ENCODE measurements around the gene DMD.
"Not testable (repeated sequence)": the region's sequence is repeated elsewhere in the genome, so short reads cannot be mapped to it uniquely, and the experiment has no call there.

The DMD gene

DNA sequence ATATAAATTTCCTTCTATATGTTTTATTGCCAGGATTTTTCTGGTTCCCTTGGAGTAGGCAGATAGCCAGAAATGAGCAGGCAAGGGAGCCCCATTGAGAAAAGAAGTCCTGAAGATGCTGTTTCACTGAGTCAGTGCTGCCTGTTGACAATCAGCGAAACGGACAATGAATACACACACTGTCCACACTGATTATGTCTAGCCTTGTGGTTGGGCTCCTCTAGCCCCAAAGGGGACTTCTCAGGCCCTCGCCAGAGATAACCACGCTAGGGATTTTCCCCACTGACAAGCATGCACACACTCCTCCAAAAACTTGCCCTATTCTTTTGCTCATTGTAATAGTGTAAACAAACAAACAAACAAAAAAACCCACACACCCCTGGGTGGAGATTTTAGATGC is 369.3 kb downstream of the DMD start:
- DNase-seq: no peak

DNA sequence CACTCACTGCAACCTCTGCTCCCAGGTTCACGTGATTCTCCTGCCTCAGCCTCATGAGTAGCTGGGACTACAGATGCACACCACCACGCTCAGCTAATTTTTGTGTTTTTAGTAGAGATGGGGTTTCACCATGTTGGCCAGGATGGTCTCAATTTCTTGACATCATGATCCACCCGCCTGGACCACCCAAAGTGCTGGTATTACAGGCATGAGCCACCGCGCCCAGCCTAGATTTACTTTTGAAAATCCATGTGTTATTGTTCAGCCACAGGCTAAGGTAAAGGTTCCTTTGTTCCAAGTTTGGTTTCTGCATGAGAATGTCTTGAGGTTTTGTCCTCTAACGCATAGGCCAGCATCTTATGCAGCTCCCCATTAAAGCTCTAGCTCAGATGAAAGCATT is 371.6 kb downstream of the DMD start:
- no peak for DNase-seq

DNA sequence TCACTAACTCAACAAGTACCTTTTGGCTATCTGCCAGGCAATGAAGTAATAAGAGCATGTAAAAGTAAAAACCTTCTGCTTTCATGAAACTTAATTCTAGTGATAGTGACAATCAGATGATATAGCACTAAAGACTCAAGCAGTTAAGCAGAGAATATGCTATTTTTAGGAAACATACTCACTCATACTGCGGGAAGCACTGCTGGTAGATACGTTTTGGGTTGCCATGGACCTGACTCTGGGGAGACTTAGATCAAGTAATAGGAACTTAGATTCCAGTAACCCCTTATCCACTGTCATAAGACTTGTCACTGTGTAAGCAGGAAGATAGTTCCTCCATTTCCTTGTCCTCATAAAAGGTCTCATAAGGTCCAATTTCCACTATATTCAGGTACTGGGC is 386.3 kb downstream of the DMD start:
- no peak for DNase-seq

GRCh38 chrX:32804034-32804433 is 407.3 kb downstream of the DMD start:
- no peak for DNase-seq

DNA sequence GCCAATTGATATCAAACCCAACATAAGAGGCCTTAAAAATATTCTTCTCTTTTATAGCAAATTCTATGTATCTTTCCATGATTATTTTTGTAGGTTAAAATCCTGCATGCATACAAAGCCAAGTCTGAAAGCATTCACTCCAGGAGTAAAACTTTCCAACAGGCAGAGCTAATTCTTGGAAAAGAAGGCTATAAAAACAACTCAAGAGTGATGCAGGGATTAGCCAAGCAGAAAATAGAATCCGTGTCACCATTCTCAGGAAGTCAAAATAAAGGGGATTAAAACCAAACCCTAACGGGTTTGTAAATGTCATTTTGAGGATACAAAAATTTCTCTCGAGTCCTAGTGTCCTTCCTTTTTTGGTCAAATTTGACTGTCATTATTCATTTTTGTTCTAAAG is 412.4 kb downstream of the DMD start:
- no peak for DNase-seq

DNA sequence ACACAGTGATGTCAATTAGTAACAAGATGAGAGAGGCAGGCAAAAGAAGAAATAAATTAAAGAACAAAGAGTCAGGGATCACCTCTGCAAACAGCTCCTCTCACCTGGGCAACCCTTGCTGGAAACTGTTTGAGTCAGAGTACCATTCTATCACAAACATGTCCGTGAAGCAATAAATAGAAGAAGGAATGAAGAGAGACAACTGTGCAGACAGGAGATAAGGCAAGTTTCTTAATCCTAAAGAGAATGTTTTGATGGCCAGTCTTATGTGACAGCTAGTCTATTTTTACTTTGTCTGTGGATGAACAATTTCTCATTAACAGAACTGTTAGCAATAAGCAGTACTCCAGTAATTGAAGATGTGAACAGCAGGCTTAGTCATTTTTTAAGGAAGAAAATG is 422.4 kb downstream of the DMD start:
- no peak for DNase-seq

DNA sequence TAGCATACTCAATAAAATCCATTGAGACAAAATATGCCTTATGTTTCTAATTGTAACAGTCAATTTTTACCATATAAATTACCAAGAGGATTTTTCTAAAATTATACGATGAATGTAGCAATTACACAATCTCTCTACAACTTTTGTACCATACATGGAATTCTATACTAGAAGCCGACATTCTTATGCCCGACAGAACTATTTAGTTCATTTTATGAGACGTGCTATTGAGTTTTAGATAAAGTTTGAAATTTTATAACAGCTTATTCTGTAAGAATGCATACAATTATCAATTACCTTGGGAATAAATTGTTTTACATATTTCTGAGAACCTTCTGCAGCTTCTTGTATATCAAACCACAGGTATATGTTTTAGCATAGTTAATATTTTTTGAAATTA is 431.2 kb downstream of the DMD start:
- DNase-seq: no peak

- no peak for DNase-seq
Measured at GRCh38 chrX:32778965-32779364, 432.4 kb downstream of the DMD start.

DNA sequence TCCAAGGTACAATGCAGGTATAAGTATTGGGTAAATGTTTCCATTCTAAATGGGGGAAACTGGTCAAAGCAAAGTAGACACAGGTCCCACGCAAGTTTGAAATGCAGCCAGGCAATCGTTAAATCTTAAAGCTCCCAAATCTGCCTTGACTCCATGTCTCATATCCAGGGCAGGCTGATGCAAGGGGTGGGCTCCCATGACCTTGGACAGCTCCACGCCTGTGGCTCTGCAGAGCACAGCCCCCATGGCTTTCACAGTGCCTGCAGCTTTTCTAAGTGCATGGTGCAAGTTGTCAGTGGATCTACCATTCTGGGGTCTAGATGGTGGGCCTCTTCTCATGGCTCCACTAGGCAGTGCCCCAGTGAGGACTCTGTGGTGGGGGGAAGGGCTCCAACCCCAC is 436.4 kb downstream of the DMD start:
- DNase-seq: no peak

DNA sequence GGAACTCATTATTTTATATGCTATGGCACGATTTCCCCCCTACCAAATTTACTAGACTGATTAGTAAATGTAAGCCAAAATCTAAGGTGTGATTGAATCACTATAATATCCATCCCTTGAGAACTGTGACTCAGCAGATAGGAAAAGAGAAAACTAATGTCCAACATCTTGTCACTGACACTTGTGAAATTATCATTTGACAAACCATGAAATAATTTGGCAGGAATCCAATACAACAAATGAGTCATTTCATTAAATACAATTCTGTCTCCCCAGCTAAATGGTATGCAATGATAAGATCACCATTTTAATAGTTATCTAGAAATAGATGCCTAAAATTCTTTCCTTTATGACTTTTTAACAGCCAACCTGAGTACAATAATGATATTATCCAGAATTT is 462.3 kb downstream of the DMD start:
- no peak for DNase-seq

DNA sequence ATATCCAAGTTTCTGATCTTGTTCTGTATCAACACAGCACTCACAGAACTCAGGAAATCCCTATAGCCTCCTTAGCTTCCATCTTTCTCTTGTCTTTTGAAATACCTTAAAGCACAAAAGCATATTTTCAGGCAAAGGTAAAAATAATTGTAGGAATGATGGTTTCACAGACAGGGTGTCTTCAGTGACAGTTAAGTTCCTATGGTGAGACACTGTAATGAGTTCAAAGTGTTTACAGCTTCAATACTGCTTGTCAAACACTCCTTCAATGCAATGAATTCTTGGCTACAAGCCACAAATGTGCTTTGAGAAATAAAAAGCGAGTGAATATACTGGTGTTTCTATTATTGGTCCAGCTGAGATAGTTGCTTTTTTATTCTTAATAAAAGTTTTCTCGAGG is 466.0 kb downstream of the DMD start:
- DNase-seq: no peak

- no peak for DNase-seq
Measured at GRCh38 chrX:32744921-32745320, 466.4 kb downstream of the DMD start.

DNA sequence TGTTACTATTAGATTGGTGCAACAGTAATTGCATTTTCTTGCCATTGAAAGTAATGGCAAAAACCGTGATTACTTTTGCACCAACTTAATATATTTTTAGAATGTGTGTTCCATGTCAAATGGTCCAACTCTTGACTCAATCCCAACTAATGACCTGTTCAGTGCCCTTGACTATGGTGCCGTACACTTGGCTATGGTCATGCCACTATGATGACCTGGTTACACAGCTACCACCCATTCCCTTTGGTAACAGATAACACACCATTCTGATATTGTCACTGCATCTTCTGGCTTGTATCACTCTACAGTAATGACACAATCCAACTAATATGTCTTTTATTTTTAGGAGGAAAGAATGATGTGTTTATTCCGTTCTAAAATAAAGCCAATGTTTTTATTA is 469.4 kb downstream of the DMD start:
- no peak for DNase-seq

- no peak for DNase-seq
Measured at GRCh38 chrX:32708542-32708941, 502.8 kb downstream of the DMD start.

GRCh38 chrX:32705385-32705784 is 506.0 kb downstream of the DMD start:
- not testable (repeated sequence) for DNase-seq

- no peak for DNase-seq
Measured at GRCh38 chrX:32687379-32687778, 524.0 kb downstream of the DMD start.

- no peak for DNase-seq
Measured at GRCh38 chrX:32678487-32678886, 532.9 kb downstream of the DMD start.

- DNase-seq: no peak
Measured at GRCh38 chrX:32673193-32673592, 538.2 kb downstream of the DMD start.

- no peak for DNase-seq
Measured at GRCh38 chrX:32662516-32662915, 548.8 kb downstream of the DMD start.

GRCh38 chrX:32644476-32645245 is 566.7 kb downstream of the DMD start:
- DNase-seq: peak; percentile 0

GRCh38 chrX:32642283-32642682 is 569.1 kb downstream of the DMD start:
- DNase-seq: no peak

GRCh38 chrX:32618154-32618553 is 593.2 kb downstream of the DMD start:
- no peak for DNase-seq

DNA sequence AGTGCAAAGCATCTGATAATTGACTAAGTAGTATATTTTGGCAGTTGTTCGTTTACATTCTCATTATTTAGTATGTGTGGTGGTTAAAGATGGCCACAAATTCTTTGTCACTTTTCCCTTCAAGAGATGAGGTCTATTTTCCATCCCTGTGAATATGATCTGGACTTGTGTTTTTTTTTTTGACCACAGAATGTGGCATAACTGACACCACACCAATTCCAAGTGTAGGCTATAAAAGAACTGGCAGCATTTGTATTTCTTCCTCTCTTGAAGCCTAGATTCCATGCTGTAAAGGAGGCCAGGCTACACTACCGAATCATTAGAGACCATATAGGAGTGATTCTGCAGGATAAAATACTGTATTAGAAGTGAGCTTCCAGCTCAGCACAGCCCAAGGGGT is 596.6 kb downstream of the DMD start:
- DNase-seq: no peak

GRCh38 chrX:32599156-32599555 is 612.2 kb downstream of the DMD start:
- no peak for DNase-seq

- no peak for DNase-seq
Measured at GRCh38 chrX:32598707-32599106, 612.6 kb downstream of the DMD start.
